CD4-positive, alpha-beta T cell treated with Interleukin-15 for 1 hour (primary cell): ENCODE measurements around the gene ASB1.

ENCODE experiments used
- DNase-seq: peaks from one replicate; pipeline ENCODE4 v3.0.0-alpha.2; 2020

Gene ASB1

DNA sequence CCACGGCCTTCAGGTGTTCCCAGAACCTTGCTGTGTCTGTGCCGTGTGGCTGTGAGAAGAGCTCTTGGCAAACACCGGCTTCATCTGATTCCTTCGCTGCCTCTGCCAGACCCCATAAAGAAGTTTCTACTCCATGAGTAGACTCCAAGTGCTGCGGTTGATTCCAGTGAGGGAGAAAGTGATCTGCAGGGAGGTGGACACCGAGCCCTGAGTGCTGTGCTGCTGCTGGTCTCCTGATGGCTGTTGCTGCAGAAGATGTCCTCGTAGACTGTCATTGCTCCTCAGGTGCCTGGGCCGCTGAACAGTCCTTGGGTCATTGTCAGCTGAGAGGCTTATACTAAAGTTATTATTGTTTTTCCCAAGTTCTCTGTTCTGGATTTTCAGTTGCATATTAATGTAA lies 19.6 kb downstream of the ASB1 start:
- DNase-seq, result no peak

DNA sequence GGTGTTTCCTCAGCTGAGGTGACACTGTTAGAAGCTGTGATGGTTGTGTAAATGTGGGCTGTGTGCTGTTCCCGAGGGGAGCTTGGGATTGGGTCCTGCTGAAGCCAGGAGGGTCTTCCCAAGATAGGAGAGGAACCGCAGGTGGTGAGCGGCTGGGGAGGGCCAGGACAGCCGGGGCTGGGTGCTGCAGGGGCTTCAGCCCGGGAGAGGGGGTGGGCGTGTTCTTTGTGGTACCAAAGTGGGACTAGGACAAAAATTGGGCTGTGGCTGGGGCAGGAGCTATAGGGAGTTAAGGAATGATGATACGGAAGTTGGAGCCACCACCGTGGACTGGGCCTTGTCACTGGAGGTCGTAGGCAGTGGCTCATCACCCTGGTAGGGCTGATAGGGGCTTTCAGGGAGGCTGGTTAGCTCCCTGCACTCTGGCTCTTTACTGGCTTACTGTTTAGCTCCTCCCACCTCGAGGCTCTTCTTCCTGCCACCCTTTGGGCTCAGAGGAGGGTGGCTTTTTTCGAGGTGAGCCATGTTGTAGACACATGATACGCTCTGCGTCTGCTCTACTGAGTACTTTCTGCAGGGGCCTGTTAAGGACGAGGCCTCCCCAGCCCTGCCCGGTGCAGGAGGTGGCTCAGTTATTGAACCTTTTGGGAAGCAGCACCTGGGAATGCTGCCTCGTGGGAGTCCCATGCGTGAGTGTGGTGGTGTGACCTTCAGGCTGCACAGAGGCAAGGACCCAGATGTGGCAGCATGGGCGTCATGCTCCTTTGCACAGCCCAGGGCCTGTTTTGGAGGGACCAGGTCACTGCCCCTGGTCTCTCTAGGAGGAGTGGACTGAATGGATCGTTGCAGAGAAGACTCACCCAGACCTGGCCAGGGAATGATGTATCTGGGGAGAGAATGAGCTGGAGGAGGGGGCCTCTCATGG lies 21.6 kb downstream of the ASB1 start:
- no peak for DNase-seq

DNA sequence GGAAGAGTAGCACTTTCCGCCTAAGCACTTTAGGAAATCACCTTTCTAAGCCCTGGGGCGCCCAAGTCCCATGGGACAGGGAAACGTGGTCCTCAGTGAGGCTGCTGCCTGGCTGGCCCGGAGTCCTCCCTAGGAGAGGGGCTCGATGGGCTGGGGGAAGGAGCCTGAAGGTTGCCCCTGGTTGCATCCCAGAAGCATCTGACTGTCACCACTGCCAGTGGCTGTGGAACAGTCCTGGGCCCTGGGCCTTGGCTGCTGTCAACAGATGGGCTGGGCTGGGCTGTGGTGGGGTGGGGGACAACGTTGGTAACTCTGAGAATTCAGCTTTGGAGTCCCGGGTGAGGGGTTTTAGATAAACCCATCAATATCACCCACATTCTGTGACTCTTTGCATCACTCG lies 22.5 kb downstream of the ASB1 start:
- DNase-seq, result no peak

- no peak for DNase-seq
These were observed 23.2 kb downstream of the ASB1 start for GRCh38 chr2:238449909-238450417.

DNA sequence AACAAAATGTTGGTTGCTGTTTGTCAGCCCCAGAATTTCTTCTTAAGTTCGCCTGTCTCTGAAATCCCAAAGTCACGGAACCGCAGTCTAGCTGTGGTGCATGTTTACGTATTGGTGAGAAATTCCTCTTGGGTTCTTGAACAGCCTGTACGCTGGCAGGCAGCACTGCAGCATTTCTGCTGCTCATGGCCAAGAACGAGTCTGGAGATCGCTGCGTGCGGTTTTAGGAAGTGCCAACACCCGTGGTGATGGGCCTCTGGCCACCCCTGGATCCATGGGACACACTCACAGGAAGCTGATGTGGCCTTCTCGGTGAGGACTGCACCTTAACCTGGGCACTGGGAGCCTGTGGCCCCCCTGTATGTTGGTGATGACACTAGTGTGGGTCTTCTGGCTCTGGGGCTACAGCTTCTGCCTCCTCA lies 23.7 kb downstream of the ASB1 start:
- no peak for DNase-seq

GRCh38 chr2:238453842-238454241 lies 27.1 kb downstream of the ASB1 start:
- no peak for DNase-seq

DNA sequence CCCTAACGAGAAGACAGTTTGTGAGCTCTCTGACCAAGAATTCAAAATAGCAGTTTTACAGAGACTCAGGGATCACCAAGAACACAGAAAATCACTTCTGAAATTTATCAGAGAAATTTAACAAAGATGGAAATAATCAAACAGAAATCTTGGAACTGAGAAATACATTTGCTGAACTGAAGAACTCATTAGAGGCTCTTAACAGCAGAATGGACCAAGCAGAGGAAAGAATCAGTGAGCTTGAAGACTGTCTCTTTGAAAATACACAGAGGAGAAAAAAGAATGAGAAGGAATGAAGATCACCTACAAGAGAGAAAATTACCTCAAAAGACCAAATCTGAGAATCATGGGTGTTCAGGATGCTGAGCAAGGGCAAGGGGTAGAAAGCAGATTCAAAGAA lies 29.7 kb downstream of the ASB1 start:
- no peak for DNase-seq

DNA sequence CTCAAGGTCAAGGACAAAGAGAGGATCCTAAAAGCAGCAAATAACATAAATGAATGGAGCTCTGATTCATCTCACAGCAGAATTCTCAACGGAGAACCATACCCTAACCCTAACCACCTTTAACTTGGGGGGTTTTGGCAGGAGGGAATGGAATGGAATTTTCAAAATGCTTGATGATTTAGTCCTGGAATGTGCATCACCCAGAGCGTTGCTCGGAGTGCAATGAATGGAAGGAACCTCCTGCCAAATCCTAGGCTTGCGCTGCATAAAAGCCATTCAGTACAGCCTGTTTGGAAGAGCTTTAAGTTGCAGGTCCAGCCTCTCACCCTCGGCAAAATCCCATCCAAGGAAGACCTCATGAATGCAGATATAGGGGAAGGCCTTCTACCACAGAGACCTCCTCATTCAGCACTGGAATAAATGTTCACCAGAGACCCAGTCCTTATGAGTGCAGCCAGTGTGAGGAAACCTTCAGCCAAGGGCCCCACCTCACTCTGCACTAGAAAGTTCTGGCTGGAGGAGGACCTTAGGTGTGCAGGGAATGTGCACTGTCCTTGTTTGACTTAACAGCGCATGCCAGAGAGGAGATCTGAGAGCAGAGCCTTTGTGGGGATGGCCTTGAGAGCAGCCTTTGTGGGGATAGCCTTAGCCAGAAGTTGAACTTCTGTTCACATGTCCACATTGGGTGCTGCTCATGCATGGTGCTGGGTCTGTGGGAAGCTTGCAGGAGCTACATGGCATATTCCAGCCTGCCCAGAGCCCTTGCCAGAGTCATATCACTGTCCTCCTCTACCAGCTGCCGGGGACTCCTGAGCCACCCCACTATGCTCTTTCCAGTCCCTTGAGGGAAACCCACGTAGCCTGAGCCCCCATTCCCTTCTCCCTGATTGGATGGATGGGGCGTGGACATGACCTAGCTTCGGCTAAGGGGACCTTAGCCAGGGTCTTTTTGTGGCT lies 30.5 kb downstream of the ASB1 start:
- DNase-seq, result no peak

DNA sequence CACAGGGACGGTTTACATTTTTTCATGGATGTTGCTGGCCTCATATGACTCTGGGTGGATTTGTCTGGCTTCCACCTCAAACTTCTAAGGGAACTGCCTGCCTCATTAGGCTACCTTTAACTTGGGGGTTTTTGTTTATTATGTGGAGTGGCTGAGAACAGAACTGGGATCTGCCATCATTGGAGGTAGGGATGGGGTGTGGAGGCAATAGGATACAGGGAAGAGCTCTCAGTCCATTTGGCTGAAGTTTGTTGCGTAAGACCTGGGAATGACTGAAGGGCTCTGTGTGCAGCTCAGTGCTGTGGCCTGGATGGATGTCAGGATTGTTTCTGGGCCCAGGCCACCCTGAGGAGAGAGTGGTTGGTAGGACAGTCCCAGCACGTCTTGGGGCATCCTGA lies 31.2 kb downstream of the ASB1 start:
- no peak for DNase-seq

GRCh38 chr2:238458651-238459050 lies 31.9 kb downstream of the ASB1 start:
- DNase-seq, result no peak

- DNase-seq, result no peak
These were observed 32.4 kb downstream of the ASB1 start for GRCh38 chr2:238459081-238459629.

DNA sequence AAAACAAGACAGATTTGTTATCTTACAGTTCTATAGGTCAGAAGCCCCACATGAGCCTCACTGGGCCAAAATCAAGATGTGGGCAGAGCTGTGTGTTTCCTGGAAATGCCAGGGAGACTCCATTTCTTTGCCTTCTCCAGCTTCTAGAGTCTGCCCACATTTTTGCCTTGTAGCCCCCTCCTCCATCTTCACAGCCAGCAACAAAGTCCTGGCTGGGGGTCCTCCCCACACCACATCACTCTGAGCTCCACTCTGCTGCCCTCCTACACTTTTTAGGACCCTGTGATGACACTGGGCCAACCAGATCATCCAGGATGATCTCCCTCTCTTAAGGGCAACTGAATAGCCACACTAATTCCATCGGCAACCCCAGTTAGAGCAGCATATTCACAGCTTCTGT lies 34.3 kb downstream of the ASB1 start:
- no peak for DNase-seq

GRCh38 chr2:238461491-238461890 lies 34.8 kb downstream of the ASB1 start:
- no peak for DNase-seq

DNA sequence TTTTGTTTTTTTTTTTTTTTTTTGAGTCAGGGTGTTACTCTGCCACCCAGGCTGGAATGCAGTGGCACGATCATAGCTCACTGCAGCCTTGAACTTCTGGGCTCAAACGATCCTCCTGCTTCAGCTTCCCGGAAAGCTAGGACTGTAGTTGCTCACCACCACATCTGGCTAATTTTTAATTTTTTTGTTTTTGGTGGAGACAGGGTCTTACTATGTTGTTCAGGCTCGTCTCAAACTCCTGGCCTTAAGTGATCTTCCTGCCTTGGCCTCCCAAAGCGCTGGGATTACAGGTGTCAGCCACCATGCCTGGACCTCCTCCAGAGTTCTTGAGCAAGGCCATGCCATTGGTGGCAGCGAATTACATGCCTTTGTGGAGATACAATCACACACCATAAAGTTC lies 35.2 kb downstream of the ASB1 start:
- DNase-seq, result no peak

- DNase-seq, result no peak
These were observed 36.2 kb downstream of the ASB1 start for GRCh38 chr2:238462782-238463396.

GRCh38 chr2:238464389-238464788 lies 37.7 kb downstream of the ASB1 start:
- DNase-seq, result no peak

- no peak for DNase-seq
These were observed 38.9 kb downstream of the ASB1 start for GRCh38 chr2:238465487-238466242.

DNA sequence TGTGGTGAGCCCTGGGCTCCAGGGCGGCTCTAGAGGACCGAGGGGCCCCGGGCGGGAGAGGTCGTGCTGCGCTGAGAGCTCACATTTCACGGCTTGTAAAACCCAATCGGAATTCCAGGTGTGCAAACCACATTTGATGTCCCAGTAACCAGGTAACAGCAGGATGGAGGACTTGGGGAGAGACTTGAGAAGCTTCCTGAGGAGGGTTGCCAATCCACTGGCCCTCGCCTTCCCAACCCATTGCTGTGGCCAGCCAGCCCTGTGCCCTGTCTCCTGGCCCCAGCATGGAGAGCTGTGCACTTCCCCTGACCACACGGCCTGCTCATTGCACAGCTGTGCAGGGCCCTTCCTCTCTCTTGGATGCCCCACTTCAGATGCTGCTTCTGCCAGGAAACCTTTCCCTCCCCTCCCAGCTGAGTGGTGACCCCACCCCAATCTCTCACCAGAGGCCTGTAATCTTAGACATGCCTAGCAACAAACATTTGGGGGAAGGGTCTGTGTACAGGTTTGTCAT lies 39.6 kb downstream of the ASB1 start:
- DNase-seq, result no peak

DNA sequence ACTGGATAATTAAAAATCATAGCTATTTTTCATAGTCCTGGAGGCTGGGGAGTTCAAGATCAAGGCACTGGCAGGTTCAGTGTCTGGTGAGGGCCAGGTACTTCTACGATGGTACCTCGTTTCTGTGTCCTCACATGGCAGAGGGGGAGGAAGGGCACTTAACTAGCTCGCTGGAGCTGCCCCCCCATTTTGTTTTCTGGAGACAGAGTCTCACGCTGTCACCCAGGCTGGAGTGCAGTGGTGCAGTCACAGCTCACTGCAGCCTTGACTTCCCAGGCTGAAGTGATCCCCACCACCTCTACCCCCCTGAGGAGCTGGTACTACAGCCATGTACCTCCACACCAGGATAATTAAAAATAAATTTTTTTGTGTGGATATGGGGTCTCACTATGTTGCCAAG lies 40.3 kb downstream of the ASB1 start:
- DNase-seq, result no peak

GRCh38 chr2:238467792-238468191 lies 41.1 kb downstream of the ASB1 start:
- DNase-seq, result no peak

- DNase-seq, result no peak
These were observed 42.4 kb downstream of the ASB1 start for GRCh38 chr2:238469155-238469554.

DNA sequence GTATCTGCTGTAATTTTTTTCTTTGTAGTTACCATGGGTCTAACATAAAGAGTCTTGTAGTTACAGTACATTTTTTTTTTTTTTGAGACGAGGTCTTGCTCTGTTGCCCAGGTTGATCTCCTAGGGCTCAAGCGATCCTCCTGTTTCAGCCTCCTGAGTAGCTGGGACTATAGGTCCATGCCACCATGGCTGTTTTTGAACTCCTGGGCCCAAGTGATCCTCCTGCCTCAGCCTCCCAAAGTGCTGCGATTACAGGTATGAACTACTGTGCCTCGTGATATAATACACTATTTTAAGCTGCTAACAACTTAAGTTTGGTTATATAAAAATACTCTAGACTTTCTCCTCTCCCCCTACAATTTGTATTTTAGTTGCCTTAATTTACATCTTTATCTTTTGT lies 46.3 kb downstream of the ASB1 start:
- no peak for DNase-seq
